GM19193 (cell line): Measurements from ENCODE around the gene TMEM89.

Experiments used
- POLR2A ChIP-seq: IDR thresholded peaks from 4 replicates; pipeline ENCODE4 v1.6.1; 2011; ENCODE audit not compliant: insufficient read depth, insufficient read length; ENCODE audit errors: extremely low read depth

TMEM89 gene

DNA sequence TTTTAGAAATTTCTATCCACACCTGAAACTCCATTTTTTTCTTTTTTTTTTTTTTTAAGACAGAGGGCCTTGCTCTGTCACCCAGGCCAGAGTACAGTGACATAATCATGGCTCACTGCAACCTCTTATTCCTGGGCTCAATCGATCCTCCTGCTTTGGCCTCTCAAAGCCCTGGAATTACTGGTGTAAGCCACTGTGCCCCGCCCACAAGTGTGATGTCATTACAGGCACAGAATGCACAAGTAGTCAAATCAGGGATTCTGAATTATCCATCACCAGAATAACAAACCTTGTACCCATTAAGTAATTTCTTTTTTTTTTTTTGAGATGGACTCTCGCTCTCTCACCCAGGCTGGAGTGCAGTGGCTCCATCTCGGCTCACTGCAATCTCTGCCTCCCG lies 14.1 kb downstream of the TMEM89 start:
- no peak for TF ChIP-seq POLR2A

- TF ChIP-seq POLR2A, result no peak
Measured at GRCh38 chr3:48601622-48601994, 20.0 kb downstream of the TMEM89 start.

DNA sequence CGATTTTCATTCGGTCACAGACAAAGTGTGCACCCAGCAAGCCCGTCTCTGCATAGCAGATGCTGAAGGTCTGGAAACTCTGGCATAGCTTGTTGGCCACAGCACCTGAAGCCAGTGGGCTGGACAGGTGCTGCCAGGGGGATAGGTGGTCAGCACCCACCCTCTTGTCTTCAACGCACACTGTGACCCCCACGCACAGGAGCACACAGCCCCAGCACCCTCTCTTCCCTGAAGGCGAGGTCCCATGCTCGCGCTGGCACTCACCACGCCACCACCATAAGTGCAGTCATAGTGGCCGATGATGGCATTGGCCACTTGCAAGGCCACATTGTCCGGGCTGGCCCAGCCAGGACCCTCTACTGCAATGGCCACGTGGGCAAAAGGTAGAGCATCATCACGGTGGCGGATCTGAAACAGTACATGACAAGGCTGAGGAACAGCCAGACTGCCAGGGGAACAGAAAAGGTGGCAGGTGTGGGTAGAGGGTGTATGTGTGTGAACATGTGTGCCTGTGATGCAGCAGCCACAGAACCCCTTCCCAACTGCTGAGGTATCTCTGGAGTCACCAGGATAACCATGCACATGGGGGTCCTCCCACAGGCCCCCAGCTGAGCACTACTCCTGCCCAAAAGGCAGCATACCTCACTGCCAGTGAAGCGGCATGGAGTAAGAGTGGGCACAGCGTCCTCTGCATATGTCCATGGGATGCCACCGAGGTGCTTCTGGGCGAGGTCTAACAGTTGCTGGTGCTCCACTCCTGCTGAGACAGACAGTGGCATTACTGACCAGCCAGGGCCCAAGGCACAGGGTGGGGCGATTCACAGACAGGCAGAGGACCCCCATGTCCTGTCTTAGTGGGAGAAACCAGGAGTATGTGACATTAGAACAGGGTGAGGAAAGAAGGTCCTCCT lies 20.6 kb downstream of the TMEM89 start:
- TF ChIP-seq POLR2A, result no peak

DNA sequence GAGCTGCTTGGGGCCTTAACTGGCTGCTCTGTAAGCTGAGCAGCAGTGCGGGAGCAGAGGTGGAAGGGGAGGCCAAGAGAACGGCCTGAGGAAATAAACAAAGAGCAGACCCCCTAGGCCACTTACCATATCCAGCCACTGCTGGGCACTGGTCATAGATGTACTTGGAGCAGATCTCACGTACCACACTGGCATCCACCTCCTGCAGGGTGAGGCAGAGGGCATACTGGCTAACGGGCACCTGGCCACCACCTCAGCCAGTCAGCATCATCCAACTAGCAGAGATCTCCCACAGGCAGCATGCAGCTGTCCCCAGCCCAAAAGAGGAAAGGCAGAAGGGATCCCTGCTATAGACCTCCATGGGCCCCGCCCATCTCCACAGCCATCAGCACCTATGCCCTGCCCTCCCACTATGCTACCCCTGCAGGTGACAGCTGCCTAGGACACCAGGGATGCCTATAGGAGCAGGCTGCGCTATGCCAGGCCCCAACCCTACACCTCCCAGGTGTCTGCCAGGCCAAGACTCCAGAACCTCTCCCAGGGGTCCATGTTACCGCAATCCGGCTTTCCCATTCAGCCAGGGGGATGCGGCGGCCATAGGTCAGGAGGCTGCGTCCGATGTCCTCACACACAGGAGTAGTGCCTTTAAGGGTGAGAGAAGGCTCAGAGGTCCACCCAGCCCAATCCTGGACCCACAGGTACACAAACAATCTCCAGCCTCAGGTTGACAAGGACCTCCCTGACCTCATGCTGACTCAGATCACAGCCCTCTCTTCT lies 21.9 kb downstream of the TMEM89 start:
- TF ChIP-seq POLR2A, result no peak

GRCh38 chr3:48599077-48599501 lies 22.5 kb downstream of the TMEM89 start:
- TF ChIP-seq POLR2A, result no peak

GRCh38 chr3:48598323-48599076 lies 23.1 kb downstream of the TMEM89 start:
- no peak for TF ChIP-seq POLR2A

DNA sequence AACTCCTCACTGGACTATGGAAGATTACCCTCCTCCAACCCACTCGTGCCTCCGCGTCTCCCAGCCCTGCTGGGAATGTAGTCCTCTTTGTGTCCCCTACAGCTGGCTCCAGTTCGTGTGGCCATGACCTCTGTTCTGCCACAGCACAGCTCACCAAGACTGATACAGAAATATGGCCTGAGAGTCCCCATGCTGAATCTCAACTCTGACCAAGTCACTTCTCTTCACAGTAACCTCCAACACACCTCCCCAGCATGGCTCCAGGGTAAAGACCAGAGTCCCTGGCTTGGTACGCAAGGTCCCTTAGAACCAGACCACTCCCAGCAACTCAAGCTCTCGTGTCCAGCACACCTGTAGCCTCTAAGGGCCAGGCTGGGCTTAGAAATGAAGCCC lies 24.2 kb downstream of the TMEM89 start:
- no peak for TF ChIP-seq POLR2A

- TF ChIP-seq POLR2A, result no peak
Measured at GRCh38 chr3:48596676-48597407, 24.7 kb downstream of the TMEM89 start.

DNA sequence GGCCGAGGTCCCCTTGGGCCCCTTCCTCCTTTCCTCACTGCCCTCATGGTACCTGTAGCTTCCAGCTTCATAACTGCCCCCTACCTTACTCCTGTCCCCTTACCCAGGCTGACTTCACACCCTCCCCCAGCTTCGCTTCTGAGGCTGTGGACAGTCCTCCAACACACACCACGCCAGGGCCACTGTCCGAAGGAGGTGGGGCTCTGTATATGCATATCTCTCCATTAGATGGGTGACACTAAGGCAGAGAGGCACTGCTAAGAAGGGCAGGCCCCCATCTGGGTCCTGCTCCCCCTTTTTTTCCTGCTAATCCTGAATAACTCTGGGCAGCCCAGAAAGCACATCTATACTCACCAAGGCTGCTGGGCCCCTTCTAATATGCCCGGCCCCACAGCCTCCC lies 25.4 kb downstream of the TMEM89 start:
- TF ChIP-seq POLR2A, result no peak

- TF ChIP-seq POLR2A, result no peak
Measured at GRCh38 chr3:48595526-48596121, 25.9 kb downstream of the TMEM89 start.

DNA sequence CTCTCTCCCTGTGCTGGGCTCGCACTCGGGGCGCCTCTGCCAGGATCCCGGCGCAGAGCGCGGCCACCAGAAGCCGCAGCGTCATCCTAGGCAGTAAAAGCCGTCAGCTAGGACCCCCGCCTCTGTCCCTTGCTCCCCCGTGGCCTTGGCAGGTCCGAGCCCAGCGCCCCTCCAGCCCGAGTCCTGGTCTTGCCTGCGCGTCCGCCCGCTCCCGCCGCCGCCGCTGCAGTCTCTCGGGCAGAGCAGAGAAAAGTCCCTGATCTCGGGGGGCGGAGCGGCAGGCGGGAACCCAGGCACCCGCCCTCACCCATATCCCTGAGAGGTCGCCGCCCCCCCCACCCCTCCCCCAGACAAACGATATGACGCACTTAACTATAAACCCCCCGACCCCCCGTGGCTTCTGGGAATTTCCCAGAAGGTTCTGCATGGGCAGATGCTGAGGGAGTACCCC lies 26.5 kb downstream of the TMEM89 start, which contains the start of gene COL7A1:
Gene COL7A1 (minus strand): TSS at position 255 of the 451 bp plus-strand sequence. CDS start 170 bp downstream, at position 85.
- no peak for TF ChIP-seq POLR2A

- no peak for TF ChIP-seq POLR2A
Measured at GRCh38 chr3:48594417-48595049, 27.0 kb downstream of the TMEM89 start.

DNA sequence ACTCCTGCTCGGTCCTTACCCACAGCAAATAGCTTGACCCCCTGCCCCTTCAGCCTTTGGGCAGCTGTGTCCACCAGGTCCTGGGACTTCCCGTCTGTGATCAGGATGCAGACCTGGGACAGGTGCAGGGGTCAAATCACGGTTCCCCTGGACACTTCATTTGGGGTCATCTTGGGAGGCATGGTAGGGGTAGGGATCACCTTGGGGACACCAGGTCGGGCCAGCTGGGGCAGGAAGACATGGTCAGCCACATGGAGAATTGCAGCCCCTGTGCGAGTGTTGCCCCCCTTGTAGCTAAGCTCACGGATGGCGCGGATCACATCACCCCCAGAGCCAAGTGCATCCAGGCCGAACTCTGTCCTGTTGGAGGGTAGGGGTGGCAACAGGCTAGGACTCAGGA lies 28.2 kb downstream of the TMEM89 start:
- no peak for TF ChIP-seq POLR2A

GRCh38 chr3:48592519-48593087 lies 29.0 kb downstream of the TMEM89 start:
- TF ChIP-seq POLR2A, result no peak
